Uterus (tissue), 2 donors: ENCODE measurements around the gene DNAJB11.

Experiments
- CTCF ChIP-seq, 4 experiments: fragments of 200-600 bp in 2 of 4; fragments of 450-650 bp in 2 of 4; sonication (generic) in 2 of 4; IDR thresholded peaks; one replicate each; pipeline ENCODE4 v1.5.1; 2016 to 2019; ENCODE audit warnings: antibody characterized with exemption in 4 of 4, mild to moderate bottlenecking in 2 of 4, moderate library complexity in 1 of 4
- POLR2A ChIP-seq, 2 donors: fragments of 450-650 bp; IDR thresholded peaks; one replicate each; pipeline ENCODE4 v1.6.1; 2016; ENCODE audit warnings: antibody characterized with exemption in 2 of 2, mild to moderate bottlenecking in 1 of 2, moderate library complexity in 1 of 2

GRCh38 chr3:186570096-186570940 lies at the start of gene DNAJB11:
- TF ChIP-seq CTCF (IDR thresholded peaks at IDR 0.05) (no peak), POLR2A (IDR thresholded peaks at IDR 0.05) (peak; percentile 56 to 83)
